Stimulated activated CD4-positive, alpha-beta T cell treated with anti-CD3 and anti-CD28 coated beads, TNF-alpha, amount 100 ng/mL, for 24 hours (primary cell): Measurements from ENCODE around the gene APOL2.
"Not testable (repeated sequence)": the region's sequence is repeated elsewhere in the genome, so short reads cannot be mapped to it uniquely, and the experiment has no call there.

Source experiments
- DNase-seq, 3 experiments: peaks; one replicate each; pipeline ENCODE4 v3.0.0-alpha.2; 2020; ENCODE audit warnings: low read depth in 3 of 3

Gene APOL2

GRCh38 chr22:36197514-36198146 is 41.7 kb downstream of the APOL2 start:
- DNase-seq, result no peak

DNA sequence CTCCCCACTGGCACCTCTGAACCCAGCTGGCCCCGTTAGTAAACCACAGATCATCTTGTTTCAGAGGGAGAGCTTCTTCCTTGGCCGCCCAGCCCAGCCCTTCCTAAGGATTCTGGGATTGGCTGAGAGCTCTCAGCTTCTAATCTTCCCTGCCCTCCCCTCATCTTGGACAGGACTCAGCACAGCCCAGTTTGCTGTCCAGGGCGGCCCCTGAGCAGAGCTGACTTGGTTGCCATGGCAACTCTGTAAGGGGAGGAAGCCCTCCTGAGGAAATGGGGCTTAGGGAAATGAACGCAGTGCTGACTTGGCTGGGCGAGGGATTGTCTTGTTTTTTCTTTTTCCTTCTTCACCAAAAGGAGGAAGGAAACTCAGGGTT is 42.3 kb downstream of the APOL2 start:
- no peak for DNase-seq

DNA sequence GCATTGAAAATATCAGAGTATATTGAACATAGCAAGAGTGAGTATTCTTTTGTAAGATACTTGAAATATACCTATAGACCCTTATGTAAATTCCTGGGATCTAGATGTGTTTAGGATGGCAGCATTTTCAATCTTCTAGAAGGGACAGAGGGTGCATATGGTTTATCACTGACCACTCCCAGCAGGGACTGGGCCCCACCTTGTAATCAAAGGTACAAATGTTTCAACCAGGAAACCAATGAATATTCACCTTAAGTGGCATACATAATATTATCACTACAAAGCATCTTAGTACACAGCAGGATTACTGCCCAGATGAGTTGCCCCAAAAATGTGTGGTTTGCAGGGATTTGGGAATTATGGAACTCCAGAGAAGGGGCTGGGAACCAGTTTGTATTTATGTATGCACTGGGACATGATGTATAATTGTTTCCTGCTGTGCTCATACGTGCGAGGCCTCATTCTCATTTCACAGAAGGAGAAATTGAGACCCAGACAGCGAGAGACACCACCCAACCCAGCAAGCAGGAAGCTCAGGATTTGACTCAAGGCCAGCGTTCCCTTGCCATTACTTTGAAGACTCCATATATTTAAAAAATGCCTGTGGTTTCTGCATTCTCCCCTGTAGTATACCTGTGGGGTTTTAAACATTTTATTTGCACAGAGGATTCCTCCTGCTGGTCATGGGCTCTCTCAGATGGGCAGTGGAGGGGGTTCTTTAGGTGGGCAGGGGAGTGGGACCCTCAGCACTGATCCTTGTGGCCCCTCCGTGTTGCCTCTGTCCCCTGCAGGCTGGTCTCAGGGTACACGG is 42.9 kb downstream of the APOL2 start:
- DNase-seq, result no peak

GRCh38 chr22:36194971-36195370 is 44.4 kb downstream of the APOL2 start:
- peak; percentile 10 to 34 (median 11) for DNase-seq

- no peak for DNase-seq
These were observed 44.9 kb downstream of the APOL2 start for GRCh38 chr22:36194385-36194784.

DNA sequence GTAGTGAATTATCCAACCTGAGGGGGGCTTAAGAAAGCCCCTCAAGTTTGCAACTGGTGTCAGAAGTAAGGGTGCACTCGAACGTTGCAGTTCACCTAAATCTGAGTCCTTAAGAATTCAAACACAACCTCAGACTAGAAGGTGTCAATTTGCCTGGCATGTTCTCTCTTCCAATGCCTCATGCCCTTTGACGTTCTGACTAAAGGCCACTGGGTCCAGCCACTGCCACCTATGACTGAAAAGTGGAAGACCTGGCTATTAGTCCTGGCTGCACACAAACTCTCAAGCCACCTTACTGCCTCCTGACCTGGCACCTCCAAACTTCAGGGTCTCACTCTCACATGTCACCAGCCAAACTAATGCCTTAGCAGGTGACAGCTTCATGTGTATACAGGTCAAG is 45.8 kb downstream of the APOL2 start:
- DNase-seq, result no peak

GRCh38 chr22:36193171-36193570 is 46.2 kb downstream of the APOL2 start:
- no peak for DNase-seq

DNA sequence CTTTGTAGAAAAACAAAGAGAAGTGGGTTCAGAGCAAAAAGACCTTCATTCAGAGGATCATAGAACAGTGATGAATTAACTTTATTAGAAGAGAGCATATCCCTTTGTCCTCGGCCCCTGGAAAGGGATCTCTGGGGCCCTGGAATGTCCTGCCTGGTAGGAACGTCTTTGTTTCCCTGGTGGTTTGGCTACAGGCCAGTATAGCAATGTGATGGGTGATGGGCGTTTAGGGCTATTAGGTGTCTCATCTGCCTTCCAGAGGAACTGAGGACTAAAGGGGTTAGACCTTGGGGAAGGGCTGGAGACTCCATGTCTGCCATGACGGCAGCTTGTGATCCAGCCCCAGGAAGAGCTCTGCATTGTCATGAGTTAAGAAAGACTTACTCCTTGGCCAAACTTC is 46.8 kb downstream of the APOL2 start:
- DNase-seq, result no peak

DNA sequence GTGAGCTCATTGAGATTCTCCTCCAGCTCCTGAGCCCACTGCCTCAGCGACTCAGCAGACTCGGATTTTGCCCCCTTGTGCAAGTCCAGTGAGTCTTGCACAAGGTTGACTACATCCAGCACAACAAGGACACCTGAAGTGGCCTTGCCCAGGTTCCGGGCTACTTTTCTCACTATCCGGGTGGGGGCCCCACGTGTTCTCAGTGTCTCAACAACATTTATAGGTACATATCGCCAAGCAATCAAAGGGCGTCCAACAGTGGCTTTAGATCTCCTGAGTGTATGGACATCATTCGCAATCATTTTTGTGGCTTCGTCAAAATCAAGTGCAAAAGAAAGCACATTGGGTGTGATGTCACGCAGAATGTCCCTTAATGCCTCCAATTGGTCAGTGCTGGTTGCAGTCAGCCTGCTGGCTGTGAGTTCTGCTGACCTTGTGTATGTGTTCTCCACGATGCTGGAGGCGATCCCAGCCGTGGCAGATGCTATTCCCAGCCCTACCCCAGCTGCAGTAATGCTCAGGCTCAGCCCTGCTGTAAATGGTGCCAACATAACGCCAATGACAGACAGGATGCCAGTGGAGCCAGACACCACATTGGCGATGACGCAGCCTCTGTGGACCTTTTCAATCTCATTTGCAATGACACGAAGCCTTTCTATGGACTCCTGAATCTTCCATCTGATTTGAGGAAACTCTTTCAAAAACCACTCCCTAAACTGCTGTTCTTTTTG is 48.1 kb downstream of the APOL2 start:
- DNase-seq, result no peak

DNA sequence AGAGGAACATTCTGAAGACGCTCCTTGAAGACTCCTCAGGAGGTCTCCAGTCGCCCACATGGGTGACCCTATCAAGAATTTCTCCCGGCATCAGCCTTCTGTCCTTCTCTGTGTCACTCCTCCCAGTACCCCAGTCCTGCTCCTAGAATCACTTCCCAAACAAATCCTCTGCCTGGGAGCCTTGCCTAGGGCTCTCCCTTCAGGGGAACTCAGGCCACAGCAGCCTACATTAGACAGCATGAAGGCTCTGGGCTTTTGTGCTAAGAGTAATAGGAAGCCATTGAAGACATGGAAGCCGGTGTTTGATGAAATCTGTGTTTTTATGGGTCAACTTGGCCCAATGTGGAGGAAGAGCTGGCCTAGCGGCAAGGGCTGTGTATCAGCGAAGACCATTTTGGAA is 51.5 kb downstream of the APOL2 start:
- DNase-seq, result not testable (repeated sequence)

DNA sequence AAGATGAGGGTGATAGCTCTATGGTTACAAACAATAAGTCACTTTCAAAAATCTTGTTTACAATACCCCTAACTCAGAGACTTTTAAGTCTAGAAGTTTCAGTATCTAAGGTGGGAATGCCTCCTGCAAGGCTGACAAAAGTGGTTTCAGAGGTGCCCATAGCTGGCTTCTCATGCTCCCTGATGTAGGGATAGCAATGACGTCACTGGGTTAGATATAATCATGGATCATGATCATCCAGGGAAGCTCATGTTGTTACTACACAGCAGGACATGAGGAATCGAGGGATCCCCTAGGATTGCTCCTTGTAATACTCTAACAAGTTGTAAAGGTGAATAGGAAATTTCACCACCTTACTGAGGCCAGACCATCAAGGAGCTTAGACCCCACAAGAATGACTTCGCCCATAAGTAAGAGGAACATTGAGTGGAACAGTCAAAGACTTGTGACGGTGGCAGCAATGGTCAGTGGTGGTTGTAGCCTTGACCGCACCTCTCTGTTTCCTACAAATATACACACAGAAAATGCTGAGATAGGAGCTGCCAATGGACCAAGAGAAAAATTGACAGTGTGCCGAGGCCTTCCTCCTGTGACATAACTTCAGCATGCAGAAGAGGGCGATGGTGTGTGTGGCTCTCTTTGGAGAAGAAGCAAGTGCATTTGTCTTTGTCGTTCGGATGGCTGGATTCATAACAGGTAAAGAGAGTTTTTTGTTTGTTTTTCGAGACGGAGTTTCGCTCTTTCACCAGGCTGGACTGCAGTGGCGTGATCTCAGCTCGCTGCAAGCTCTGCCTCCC is 53.3 kb downstream of the APOL2 start:
- no peak for DNase-seq

DNA sequence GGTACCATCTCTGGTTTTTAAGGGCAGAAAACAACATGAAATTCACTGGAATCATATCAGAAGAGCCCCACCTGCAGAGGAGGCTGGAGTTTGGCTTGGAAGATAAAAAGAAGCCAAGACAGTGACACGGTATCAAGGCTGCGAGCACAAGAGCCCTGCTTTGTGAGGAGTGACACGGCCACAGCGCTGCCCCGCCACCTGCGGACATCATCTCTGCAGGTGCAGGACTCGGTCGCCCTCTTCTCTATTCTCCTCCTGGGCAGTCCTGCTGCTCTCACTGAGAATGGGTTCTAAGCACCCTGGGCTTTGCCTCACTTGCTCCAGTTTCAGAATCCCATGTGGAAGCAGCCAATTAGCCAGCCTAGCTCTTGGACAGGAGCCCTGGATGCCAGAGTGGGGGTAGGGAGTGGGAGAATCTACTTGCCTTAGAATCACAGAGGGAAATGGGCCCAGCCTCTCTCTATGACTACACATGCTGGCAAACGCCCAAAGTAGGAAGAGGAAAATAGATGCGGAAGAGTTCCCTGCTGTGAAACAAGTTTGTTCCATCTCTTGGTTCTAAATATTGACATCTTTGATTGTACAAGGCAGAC is 54.8 kb downstream of the APOL2 start:
- DNase-seq, result no peak

DNA sequence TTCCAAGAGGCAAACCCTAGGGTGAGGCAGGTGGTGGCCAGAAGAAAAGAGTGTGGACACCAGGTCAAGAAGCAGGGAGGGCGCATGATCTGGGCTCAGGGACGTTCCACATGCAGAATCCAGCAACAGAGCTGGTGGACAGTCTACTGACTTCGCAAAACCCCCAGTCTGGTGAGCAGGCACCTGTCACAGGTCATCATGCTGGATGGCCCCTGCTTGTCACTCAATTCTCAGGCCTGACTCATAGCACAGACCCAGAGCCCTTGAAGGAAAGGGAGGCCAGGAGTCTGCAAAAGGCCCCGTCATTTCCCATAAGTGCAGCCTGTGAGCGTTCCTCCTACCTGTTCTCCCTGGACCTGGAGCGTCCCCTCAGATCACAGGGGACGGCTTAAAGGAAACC is 55.9 kb downstream of the APOL2 start:
- DNase-seq, result no peak

DNA sequence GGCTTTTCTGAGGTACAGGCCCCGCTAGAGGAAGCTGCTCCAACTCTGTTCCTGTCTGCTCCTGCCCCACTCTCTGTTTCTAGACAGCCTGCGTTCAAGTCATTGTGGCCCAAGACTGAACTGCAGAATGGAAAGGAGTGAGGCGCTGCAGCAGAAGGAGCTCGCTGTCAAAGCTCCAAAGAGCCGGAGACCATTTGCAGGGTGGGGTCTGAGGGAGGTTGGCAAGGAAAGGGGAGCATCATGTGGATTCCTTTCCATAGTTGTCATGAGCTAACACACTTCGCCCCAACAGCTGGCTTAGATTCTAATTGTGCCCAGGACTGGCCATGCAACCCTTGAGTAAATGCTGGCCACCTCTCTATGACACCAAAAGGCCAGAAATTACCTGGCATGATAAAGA is 56.5 kb downstream of the APOL2 start:
- no peak for DNase-seq

GRCh38 chr22:36182056-36182455 is 57.3 kb downstream of the APOL2 start:
- no peak for DNase-seq

DNA sequence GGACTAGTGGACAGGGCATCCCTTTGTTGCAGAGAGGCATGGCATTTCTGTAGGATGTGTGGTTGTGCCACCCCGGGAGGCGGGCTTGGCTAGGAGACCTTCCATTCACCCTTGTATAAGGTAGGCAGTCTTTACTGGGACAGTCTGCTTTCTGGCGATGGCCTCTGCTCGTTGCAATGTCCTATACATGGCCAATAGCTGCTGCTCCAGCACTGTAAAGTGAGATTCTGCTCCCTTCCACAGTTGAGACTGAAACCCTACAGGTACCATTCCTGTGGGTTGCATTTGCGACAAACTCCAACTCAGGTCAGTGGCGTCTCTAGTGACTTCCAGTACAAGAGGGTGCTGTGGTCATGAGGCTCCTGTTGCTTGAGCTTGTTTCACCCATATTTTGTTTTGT is 58.4 kb downstream of the APOL2 start:
- DNase-seq, result no peak

- DNase-seq, result peak; percentile 72 to 83 (median 76)
These were observed 59.1 kb downstream of the APOL2 start for GRCh38 chr22:36180038-36180880.

- DNase-seq, result no peak
These were observed 62.2 kb downstream of the APOL2 start for GRCh38 chr22:36177160-36177559.
